Right kidney (tissue), 9 donors: ENCODE results near the gene ECD.
A peak's percentile ranks its signal among the peaks of the same experiment; 100 is the strongest.

Experiments used
- DNase-seq: peaks from one replicate; pipeline ENCODE4 v3.0.0-alpha.2; 2016
- long read RNA-seq, 8 donors: transcript quantifications; one replicate each; lab custom pipeline, GENCODE V29; 2026

The ECD gene
- long read RNA-seq, donor 1, transcript ECD-201 (14 exons, 3,069 nt): major isoform, 8 of 8 reads
- long read RNA-seq, donor 1, partial matches to known transcripts: 0 of 8 reads
- long read RNA-seq, donor 1, other reads (novel, unspliced or antisense): 0 of 8 reads
- long read RNA-seq, donor 2, transcript ECD-201 (14 exons, 3,069 nt): major isoform, 7 of 7 reads
- long read RNA-seq, donor 2, partial matches to known transcripts: 0 of 7 reads
- long read RNA-seq, donor 2, other reads (novel, unspliced or antisense): 0 of 7 reads
- long read RNA-seq, donor 3, transcript ECD-201 (14 exons, 3,069 nt): major isoform, 7 of 7 reads
- long read RNA-seq, donor 3, partial matches to known transcripts: 0 of 7 reads
- long read RNA-seq, donor 3, other reads (novel, unspliced or antisense): 0 of 7 reads
- long read RNA-seq, donor 4, transcript ECD-201 (14 exons, 3,069 nt): major isoform, 5 of 5 reads
- long read RNA-seq, donor 4, partial matches to known transcripts: 0 of 5 reads
- long read RNA-seq, donor 4, other reads (novel, unspliced or antisense): 0 of 5 reads
- long read RNA-seq, donor 5, transcript ECD-201 (14 exons, 3,069 nt): major isoform, 9 of 9 reads
- long read RNA-seq, donor 5, partial matches to known transcripts: 0 of 9 reads
- long read RNA-seq, donor 5, other reads (novel, unspliced or antisense): 0 of 9 reads
- long read RNA-seq, donor 6, partial matches to known transcripts: 0 of 2 reads
- long read RNA-seq, donor 6, other reads (novel, unspliced or antisense): 0 of 2 reads
- long read RNA-seq, donor 7, partial matches to known transcripts: 7 of 11 reads
- long read RNA-seq, donor 7, other reads (novel, unspliced or antisense): 0 of 11 reads
- long read RNA-seq, donor 8, transcript ECD-201 (14 exons, 3,069 nt): major isoform, 7 of 7 reads
- long read RNA-seq, donor 8, partial matches to known transcripts: 0 of 7 reads
- long read RNA-seq, donor 8, other reads (novel, unspliced or antisense): 0 of 7 reads

GRCh38 chr10:73167783-73168464, at the start of gene ECD, which contains the start of gene FAM149B1:
Gene ECD, minus strand, starts transcription at chr10:73168008. Its CDS starts 4,071 bp downstream, at chr10:73163937.
Gene FAM149B1, plus strand, starts transcription at chr10:73168119. Its CDS starts 221 bp downstream, at chr10:73168340.
- peak; percentile 91 for DNase-seq

- DNase-seq: no peak
These were observed 47.9 kb upstream of the ECD start for GRCh38 chr10:73215749-73216148.

- DNase-seq: no peak
These were observed 43.5 kb upstream of the ECD start for GRCh38 chr10:73211106-73211811.

DNA sequence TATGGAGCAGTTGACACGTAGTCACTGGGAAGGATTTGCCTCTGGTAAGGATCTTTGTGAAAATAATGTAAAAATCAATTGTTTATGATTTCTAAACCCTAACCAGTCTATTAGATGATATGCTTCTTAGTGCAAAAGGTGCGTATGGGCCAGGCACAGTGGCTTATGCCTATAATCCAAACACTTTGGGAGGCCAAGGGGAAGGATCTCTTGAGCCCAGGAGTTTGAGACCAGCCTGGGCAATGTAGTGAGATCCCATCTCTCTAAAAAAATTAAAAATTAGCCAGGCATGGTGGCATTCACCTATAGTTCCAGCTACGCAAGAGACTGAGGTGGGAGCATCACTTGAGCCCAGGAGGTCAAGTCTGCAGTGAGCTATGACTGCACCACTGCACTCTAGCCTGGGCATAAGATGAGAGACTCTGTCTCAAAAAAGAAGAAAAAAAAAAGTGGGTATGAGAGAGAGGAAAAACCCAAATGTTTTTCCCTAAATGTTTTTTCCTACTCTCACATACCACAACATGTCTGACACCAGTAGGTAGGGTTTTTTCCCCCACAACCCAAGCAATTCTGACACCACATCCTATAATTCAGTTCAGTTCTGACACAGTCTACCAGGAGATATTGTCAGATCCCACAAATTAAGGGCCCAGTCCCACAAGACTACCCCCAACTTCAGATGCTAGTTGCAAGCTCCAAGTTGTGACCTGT, 42.7 kb upstream of the ECD start:
- no peak for DNase-seq

GRCh38 chr10:73209705-73210104, 41.9 kb upstream of the ECD start:
- DNase-seq: no peak

DNA sequence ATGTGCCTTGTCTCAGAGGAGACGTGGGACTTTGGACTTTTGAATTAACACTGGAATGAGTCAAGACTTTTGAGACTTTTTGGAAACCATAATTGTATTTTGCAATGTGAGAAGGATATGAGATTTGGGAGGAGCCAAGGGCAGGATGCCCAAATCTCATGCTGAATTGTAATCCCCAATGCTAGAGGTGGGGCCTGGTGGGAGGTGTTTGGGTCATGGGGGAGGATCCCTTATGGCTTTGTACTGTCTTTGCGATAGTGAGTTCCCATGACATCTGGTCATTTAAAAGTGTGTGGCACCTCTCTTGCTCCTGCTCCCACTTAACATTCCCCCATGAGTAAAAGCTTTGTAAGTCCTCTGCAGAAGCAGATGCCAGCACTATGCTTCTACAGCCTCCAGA, 40.1 kb upstream of the ECD start:
- DNase-seq: no peak

DNA sequence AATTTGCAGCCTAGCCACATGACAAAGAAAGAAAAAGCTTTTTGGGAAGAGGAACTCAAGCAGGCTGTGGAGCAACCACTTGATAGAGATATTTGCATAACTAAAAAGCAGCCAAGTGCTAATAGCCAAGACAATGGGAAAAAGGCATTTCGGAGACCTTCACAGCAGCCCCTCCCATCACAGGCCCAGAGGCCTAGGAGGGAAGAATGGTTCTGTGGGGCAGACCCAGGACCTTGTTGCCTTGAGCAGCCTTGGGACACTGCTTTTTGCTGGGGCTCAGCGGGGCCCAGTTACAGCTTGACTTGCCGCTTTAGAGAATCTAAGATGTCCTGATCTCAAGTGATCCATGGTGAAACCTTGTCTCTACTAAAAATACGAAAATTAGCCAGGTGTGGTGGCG, 38.6 kb upstream of the ECD start:
- DNase-seq: no peak

GRCh38 chr10:73205890-73206289, 38.1 kb upstream of the ECD start:
- DNase-seq: no peak

GRCh38 chr10:73205081-73205480, 37.3 kb upstream of the ECD start:
- no peak for DNase-seq

GRCh38 chr10:73190188-73190587, 22.4 kb upstream of the ECD start:
- no peak for DNase-seq

DNA sequence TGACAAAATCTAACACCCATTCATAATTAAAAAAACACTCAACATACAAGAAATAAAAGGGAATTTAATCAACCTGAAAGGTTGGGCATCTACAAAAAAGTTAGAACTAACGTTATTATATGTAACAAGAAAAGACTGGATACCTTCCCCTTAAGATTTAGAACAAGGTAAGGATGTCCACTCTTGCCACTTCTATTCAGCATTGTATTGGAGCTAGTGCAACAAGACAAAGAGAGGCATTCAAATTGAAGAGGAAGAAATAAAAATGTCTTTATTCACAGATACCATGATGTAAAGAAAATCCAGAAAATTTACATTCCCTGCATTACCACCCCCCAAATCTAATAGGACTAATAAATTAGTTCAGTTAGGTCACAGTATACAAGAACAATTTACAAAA, 18.5 kb upstream of the ECD start:
- DNase-seq: no peak

- no peak for DNase-seq
These were observed 16.0 kb upstream of the ECD start for GRCh38 chr10:73183667-73184281.

GRCh38 chr10:73182568-73182967, 14.8 kb upstream of the ECD start:
- DNase-seq: no peak

DNA sequence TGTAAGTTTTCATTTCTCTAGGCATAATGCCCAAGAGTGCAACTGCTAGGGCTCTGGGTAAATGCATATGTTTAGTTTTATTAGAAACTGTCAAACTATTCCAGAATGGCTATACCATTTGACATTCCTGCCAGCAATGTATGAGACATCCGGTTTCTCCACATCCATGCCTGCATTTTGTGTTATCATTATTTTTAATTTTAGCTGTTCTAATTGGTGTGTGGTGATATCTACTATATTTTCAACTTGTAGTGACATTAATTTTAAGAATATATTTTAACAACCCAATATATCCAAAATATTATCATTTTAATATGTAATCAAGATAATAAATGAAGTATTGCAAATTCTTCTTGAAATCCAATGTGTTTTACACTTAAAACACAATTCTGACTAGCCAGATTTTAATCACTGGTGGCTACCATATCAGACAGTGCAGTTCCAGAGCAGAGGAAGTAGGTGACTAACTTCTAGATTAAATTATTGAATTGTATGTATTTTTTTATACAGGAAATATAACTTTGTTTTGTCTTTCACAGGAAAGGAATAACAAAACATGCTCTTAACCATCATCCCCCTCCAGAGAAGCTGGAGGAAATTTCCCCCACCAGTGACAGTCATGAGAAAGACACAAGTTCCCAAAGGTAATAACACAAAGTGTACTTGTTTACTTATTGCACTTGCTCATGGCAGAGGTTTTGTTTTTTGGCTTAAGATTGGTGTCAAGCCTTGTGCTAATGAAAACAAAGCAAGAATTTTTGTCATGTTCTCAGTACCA, 6.5 kb upstream of the ECD start:
- no peak for DNase-seq

DNA sequence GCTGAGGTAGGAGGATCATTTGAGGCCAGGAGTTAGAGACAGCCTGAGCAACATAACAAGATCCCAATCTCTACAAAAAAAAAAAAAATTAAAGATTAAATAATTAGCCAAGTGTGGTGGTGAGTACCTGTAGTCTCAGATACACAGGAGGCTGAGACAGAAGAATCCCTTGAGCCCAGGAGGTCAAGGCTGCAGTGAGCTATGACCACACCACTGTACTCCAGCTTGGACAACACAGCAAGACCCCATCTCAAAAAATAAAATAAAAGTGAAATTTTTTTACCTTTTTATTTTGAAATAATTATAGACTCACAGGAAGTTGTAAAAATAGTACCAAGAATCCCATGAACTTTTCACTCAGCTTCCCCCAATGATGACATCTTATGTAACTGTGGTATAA, 5.1 kb upstream of the ECD start:
- DNase-seq: no peak

- DNase-seq: peak; percentile 2
These were observed 1.5 kb upstream of the ECD start for GRCh38 chr10:73169320-73169719.

DNA sequence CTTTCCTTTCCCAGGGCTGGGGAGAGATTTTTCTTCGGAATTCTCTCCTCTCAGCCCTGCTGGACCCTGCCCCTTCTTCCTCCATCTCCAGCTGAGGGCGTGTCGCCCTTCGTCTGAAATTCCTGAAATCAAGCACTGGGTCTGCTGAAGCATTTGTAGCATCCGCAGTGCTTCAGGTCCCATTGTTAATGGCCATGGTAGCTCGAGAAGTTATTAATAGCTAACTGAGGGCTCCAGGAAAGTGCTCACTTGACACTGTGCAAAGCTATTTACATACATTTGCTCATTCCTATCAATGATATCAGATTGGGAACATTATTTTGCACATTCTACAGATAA, 626 bp upstream of the ECD start:
- DNase-seq: no peak

DNA sequence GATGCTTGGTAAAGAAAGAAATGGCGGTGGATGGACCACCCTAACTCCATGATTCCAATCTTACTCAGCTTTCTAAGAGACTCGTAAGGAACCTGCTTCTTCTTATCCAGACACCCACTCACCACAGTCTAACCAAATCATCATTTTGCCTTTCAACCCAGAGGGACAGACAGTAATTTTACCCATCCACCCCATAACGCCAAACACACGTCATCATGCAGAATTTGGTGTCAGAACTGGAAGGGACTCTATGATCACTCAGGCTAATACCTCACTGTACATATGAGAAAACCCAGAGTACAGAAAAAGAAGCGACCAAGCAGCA, 388 bp downstream of the ECD start:
- no peak for DNase-seq

- no peak for DNase-seq
These were observed 836 bp downstream of the ECD start for GRCh38 chr10:73166972-73167371.

DNA sequence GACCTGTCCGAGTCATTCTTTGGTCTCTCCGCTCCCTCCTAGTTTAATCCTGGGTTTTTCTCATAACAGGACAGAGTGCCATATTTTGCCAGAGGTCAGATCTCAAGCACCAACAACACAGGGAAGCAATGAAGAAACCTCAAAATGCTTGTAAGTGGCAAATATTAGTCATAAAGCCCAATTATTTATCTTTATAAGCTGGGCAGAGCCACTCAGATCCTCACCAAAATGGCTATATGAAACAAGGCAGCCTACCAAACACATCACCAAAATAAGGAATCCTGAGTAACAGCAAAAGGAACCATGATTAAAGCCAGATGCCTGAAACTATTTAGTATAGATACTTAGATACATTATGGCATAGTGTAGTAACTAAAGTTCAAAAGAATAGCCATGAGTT, 4.7 kb downstream of the ECD start:
- no peak for DNase-seq
